Measurements from ENCODE around the gene RPS5.

Gene RPS5

DNA sequence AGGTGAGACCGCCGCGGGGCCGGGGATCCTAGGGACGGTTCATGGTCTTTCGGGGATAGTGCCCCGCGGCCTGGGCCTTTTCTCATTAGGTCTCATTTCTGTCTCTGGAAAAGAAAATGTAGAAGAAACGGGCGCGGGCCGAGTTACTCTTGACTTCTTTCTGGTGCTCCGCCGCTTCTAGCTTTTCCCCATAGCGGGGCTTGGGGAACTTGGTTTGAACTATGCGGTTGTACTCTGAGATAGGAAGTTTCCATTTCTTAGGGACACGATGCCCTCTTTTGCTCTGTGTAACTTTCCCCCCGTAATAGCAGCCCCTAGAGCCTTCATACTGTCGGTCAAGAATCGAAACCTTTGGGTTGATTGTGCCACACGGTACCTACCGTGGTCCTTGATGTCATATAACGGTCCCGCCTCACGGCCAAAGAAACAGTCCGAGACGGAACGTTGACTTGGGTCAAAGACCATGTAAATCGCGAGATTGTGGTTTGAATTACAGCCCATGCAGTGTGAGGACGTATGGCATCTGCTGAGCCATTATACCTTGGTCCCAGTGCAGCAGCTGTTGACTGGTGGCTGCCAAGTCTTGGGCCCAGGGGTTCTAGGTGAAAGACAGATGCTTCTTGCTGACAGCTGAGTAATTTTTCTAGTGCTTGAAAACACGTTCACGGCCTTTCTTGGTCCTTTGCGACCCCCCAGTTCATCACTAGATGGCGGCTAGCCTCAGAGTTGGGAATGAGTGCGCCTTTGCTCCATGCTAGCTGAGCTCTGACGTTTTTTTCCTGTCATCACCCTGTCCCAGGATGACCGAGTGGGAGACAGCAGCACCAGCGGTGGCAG lies 487 bp downstream of the RPS5 start:
- Histone ChIP-seq H3K4me1 (ENCODE audit: insufficient read depth, low read length, severe bottlenecking) (peaks cover 41% of the 10 kb centered on the region), H3K27ac (ENCODE audit: low read depth, low read length, poor library complexity, severe bottlenecking) (peak overlapping the region; percentile 44), H3K79me2 (ENCODE audit: insufficient read depth, low read length) (peaks cover 21% of the 10 kb centered on the region), H3K27me3 (ENCODE audit: insufficient read depth, low read length) (no peaks in the 10 kb centered on the region), H3K9me2 (ENCODE audit: low read depth, low read length) (no peaks in the 10 kb centered on the region), H3K4me2 (ENCODE audit: low read length) (peak overlapping the region; percentile 96), H3K9ac (ENCODE audit: low read length) (peak overlapping the region; percentile 97), H4K20me1 (ENCODE audit: insufficient read depth, low read length) (no peaks in the 10 kb centered on the region), H3K9me3 (ENCODE audit: low read length) (no peaks in the 10 kb centered on the region), H3K4me3 (ENCODE audit: low read depth, low read length, poor library complexity, severe bottlenecking) (peak overlapping the region; percentile 98), H2AFZ (ENCODE audit: low read length) (no peak overlapping the region), H3K36me3 (ENCODE audit: insufficient read depth, low read length) (peaks cover 50% of the 10 kb centered on the region), H3F3A (ENCODE audit: insufficient read depth, low read length) (0 out of 2 replicates have a peak, but pooled peaks cover 4% of the 10 kb centered on the region)
- TF ChIP-seq, protein P1, sequence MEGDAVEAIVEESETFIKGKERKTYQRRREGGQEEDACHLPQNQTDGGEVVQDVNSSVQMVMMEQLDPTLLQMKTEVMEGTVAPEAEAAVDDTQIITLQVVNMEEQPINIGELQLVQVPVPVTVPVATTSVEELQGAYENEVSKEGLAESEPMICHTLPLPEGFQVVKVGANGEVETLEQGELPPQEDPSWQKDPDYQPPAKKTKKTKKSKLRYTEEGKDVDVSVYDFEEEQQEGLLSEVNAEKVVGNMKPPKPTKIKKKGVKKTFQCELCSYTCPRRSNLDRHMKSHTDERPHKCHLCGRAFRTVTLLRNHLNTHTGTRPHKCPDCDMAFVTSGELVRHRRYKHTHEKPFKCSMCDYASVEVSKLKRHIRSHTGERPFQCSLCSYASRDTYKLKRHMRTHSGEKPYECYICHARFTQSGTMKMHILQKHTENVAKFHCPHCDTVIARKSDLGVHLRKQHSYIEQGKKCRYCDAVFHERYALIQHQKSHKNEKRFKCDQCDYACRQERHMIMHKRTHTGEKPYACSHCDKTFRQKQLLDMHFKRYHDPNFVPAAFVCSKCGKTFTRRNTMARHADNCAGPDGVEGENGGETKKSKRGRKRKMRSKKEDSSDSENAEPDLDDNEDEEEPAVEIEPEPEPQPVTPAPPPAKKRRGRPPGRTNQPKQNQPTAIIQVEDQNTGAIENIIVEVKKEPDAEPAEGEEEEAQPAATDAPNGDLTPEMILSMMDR (IDR thresholded peaks at IDR 0.05; ENCODE audit: low read length), result peak; percentile 37; the same call in 1 of the 2 replicates
- TF ChIP-seq EZH2 (IDR thresholded peaks at IDR 0.05; ENCODE audit: borderline replicate concordance, low read length), result no peak

DNA sequence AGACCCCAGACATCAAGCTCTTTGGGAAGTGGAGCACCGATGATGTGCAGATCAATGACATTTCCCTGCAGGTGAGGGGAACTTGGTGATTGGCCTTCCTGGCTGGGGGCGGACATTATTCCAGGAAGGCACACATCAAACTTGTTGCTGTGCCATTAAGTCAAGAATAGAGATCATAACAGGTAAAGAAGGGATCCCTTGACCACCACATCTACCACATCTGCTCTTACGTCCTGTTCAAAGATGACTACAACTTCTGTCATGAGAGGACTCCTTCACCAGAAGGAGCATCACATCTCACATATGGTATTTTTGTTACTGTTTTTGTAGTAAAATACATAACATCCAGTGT lies 1.1 kb downstream of the RPS5 start:
- H3K9me3 ChIP-seq (ENCODE audit: low read length), result no peaks in the 10 kb centered on the region
- H2AFZ ChIP-seq (ENCODE audit: low read length), result no peak overlapping the region
- H3K27me3 ChIP-seq (ENCODE audit: insufficient read depth, low read length), result no peaks in the 10 kb centered on the region
- H3K9ac ChIP-seq (ENCODE audit: low read length), result peak overlapping the region; percentile 97
- no peaks in the 10 kb centered on the region for H3K9me2 ChIP-seq (ENCODE audit: low read depth, low read length)
- TF ChIP-seq, protein P1 (IDR thresholded peaks at IDR 0.05; ENCODE audit: low read length), result no peak; the same call in 1 of the 2 replicates
- TF ChIP-seq EZH2 (IDR thresholded peaks at IDR 0.05; ENCODE audit: borderline replicate concordance, low read length), result no peak
- peaks cover 56% of the 10 kb centered on the region for H3K36me3 ChIP-seq (ENCODE audit: insufficient read depth, low read length)
- no peaks in the 10 kb centered on the region for H4K20me1 ChIP-seq (ENCODE audit: insufficient read depth, low read length)
- H3K79me2 ChIP-seq (ENCODE audit: insufficient read depth, low read length), result peaks cover 21% of the 10 kb centered on the region
- H3K27ac ChIP-seq (ENCODE audit: low read depth, low read length, poor library complexity, severe bottlenecking), result peak overlapping the region; percentile 44
- H3F3A ChIP-seq (ENCODE audit: insufficient read depth, low read length), result 0 out of 2 replicates have a peak, but pooled peaks cover 4% of the 10 kb centered on the region
- H3K4me2 ChIP-seq (ENCODE audit: low read length), result peak overlapping the region; percentile 96
- peak overlapping the region; percentile 98 for H3K4me3 ChIP-seq (ENCODE audit: low read depth, low read length, poor library complexity, severe bottlenecking)
- peaks cover 37% of the 10 kb centered on the region for H3K4me1 ChIP-seq (ENCODE audit: insufficient read depth, low read length, severe bottlenecking)

DNA sequence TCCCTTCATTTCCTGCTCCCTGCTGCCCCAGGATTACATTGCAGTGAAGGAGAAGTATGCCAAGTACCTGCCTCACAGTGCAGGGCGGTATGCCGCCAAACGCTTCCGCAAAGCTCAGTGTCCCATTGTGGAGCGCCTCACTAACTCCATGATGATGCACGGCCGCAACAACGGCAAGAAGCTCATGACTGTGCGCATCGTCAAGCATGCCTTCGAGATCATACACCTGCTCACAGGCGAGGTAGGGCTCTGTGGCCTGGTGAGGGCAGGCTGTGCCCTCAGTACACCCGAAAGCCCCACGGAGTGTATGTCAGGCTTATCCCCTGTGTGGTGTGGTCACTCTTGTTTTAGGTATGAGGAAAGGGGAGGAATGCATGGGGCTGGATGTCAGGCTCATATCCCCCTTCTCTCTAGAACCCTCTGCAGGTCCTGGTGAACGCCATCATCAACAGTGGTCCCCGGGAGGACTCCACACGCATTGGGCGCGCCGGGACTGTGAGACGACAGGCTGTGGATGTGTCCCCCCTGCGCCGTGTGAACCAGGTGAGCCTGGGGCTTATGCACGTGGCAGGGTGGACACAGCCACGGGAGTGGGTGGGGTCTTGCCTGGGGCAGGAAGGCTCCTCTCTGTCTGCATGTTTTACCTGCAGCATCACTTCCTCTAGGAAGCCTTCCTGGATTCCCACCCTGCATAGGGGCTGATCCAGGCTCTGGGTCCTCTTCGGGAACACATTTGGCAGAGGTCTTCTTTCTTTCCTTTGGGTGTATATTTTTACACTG lies 6.1 kb downstream of the RPS5 start:
- H3K9ac ChIP-seq (ENCODE audit: low read length), result no peak overlapping the region

More for the DNA sequence above, 6.1 kb downstream of the RPS5 start:
- Histone ChIP-seq H3K36me3 (ENCODE audit: insufficient read depth, low read length) (peaks cover 76% of the 10 kb centered on the region), H3K27ac (ENCODE audit: low read depth, low read length, poor library complexity, severe bottlenecking) (no peak overlapping the region), H3K27me3 (ENCODE audit: insufficient read depth, low read length) (no peaks in the 10 kb centered on the region), H3K4me2 (ENCODE audit: low read length) (no peak overlapping the region), H3K4me3 (ENCODE audit: low read depth, low read length, poor library complexity, severe bottlenecking) (no peak overlapping the region), H3K4me1 (ENCODE audit: insufficient read depth, low read length, severe bottlenecking) (peaks cover 16% of the 10 kb centered on the region), H3K9me2 (ENCODE audit: low read depth, low read length) (no peaks in the 10 kb centered on the region), H4K20me1 (ENCODE audit: insufficient read depth, low read length) (no peaks in the 10 kb centered on the region), H3F3A (ENCODE audit: insufficient read depth, low read length) (0 out of 2 replicates have a peak, but pooled peaks cover 4% of the 10 kb centered on the region), H2AFZ (ENCODE audit: low read length) (no peak overlapping the region), H3K9me3 (ENCODE audit: low read length) (no peaks in the 10 kb centered on the region), H3K79me2 (ENCODE audit: insufficient read depth, low read length) (peaks cover 11% of the 10 kb centered on the region)
- TF ChIP-seq, protein P1 (IDR thresholded peaks at IDR 0.05; ENCODE audit: low read length), result no peak
- no peak for TF ChIP-seq EZH2 (IDR thresholded peaks at IDR 0.05; ENCODE audit: borderline replicate concordance, low read length)
